ENCODE data around the gene NDUFS1. TPM values are rescaled to one million over a fixed set of nuclear protein-coding genes. Genes with fewer than 3 reads are reported as not detected.
"Not testable (repeated sequence)": the region's sequence is repeated elsewhere in the genome, so short reads cannot be mapped to it uniquely, and the experiment has no call there.

NDUFS1 gene
- total RNA-seq, 1 donor from 2014 or later: 47.3 TPM

DNA sequence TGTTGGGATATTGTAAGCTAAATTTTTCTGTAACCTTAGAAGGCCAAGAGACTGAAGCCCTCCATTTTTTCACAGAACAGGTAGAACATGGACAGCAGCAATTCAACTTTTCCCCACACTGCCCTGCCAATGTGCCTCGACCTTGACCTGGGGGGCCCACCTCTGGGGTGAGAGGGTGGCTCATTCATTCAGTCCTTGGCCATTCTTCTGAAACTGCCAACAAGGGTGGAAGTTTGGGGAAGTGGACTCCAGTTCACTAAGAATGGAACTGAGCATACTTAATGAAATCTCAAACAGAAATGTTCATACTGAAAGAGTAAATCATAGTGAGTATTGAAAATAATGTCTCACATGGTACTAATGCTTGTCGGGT lies 1.5 kb upstream of the NDUFS1 start:
- Mint-ChIP-seq H3K27ac (peak overlapping the region; percentile 97), H3K9me3 (no peaks in the 10 kb centered on the region), H3K4me1 (peaks cover 56% of the 10 kb centered on the region), H3K4me3 (peak overlapping the region; percentile 99), H3K27me3 (no peaks in the 10 kb centered on the region), H3K36me3 (ENCODE audit: low read depth) (peaks cover 60% of the 10 kb centered on the region)
- TF ChIP-seq CTCF (IDR thresholded peaks at IDR 0.05): no peak
- ChIA-PET POLR2A (interaction anchor here (0.9 to 3.1 kb wide), 5 partner anchors 10 to 454 kb away, joined by 4 to 25 read pairs (median 8); partner anchors contain the start of genes INO80D and ZDBF2), CTCF (interaction anchor here (0.7 kb wide), 1 partner anchor 121 kb away, joined by 3 read pairs; no protein-coding TSS in a partner anchor)
- ATAC-seq (ENCODE audit: low read depth): no peak
- no peak for DNase-seq
- intact Hi-C loops (cut with micrococcal nuclease): loop anchor here (10.0 kb wide), 1 partner anchor 1314 kb away; no protein-coding TSS in a partner anchor

DNA sequence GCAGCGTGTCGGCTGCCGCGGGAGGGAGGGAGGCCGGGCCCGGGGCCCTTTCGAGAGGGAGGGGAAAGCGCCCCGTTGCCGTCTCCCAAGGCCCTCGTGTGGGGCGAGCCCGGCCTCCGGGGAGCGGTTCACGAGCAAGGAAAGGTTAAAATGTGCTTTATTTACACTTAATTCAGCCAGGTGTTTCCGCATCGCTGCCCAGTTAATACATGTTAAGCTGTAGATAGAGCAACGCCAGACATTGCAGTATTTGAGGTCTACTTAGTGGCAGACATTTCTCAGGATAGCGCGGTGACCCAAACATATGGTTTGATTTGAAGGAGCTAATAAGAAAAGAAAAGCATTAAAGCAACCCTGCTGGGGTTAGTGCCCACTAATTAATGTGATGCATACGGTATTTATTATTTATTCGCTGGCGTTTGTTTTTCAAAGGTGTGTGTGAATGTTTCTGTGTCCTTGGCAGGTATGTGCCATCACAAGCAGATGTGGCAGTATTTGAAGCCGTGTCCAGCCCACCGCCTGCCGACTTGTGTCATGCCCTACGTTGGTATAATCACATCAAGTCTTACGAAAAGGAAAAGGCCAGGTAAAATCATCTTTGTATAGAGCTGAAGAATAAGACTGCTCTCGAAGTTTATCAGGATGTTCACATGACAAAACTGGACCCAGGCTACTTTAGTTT lies 1.0 kb upstream of the NDUFS1 start:
- Mint-ChIP-seq H3K9me3 (no peaks in the 10 kb centered on the region), H3K36me3 (ENCODE audit: low read depth) (peaks cover 58% of the 10 kb centered on the region), H3K27me3 (no peaks in the 10 kb centered on the region), H3K4me3 (peak overlapping the region; percentile 99), H3K27ac (peak overlapping the region; percentile 97), H3K4me1 (peaks cover 56% of the 10 kb centered on the region)
- no peak for TF ChIP-seq CTCF (IDR thresholded peaks at IDR 0.05)
- CTCF ChIA-PET: interaction anchor here (0.7 kb wide), 1 partner anchor 121 kb away, joined by 3 read pairs; no protein-coding TSS in a partner anchor
- DNase-seq: no peak
- no peak for ATAC-seq (ENCODE audit: low read depth)
- POLR2A ChIA-PET: interaction anchor here (0.9 to 3.1 kb wide), 6 partner anchors 10 to 453 kb away, joined by 4 to 25 read pairs (median 8); partner anchors contain the start of genes INO80D and ZDBF2
- intact Hi-C loops (cut with micrococcal nuclease): loop anchor here (10.0 kb wide), 1 partner anchor 1315 kb away; no protein-coding TSS in a partner anchor

- Mint-ChIP-seq H3K4me3 (peak overlapping the region; percentile 99), H3K9me3 (no peaks in the 10 kb centered on the region), H3K27ac (peak overlapping the region; percentile 97), H3K27me3 (no peaks in the 10 kb centered on the region), H3K4me1 (peaks cover 61% of the 10 kb centered on the region), H3K36me3 (ENCODE audit: low read depth) (peaks cover 54% of the 10 kb centered on the region)
- no peak for TF ChIP-seq CTCF (IDR thresholded peaks at IDR 0.05)
- ATAC-seq (ENCODE audit: low read depth) (peak; percentile 13), DNase-seq (no peak)
- intact Hi-C loops (cut with micrococcal nuclease): loop anchor here (1.0 to 10.0 kb wide), 9 partner anchors 72 to 1866 kb away; partner anchors contain the start of genes CCNYL1, FASTKD2, INO80D and MDH1B
- ChIA-PET POLR2A (interaction anchor here (0.8 to 3.1 kb wide), 5 partner anchors 73 to 606 kb away, joined by 4 to 25 read pairs (median 9); partner anchors contain the start of genes FASTKD2, INO80D, MDH1B and ZDBF2), CTCF (no interaction called here)
Observed at GRCh38 chr2:206158563-206159345, 490 bp downstream of the NDUFS1 start.

GRCh38 chr2:206157014-206157413 lies 2.2 kb downstream of the NDUFS1 start:
- CTCF ChIA-PET; H3K9me3 Mint-ChIP-seq; H3K27me3 Mint-ChIP-seq; H3K27ac Mint-ChIP-seq; ATAC-seq (ENCODE audit: low read depth); DNase-seq: not testable (repeated sequence)
- intact Hi-C loops (cut with micrococcal nuclease): loop anchor here (5.0 to 10.0 kb wide), 3 partner anchors 452 to 1868 kb away; partner anchors contain the start of genes CCNYL1 and PLEKHM3
- Mint-ChIP-seq H3K36me3 (ENCODE audit: low read depth) (peaks cover 37% of the 10 kb centered on the region), H3K4me3 (peak overlapping the region; percentile 28), H3K4me1 (peaks cover 44% of the 10 kb centered on the region)
- POLR2A ChIA-PET: interaction anchor here (0.9 to 1.9 kb wide), 2 partner anchors 70 to 71 kb away, joined by 3 to 9 read pairs; partner anchors contain the start of gene INO80D

GRCh38 chr2:206154197-206154596 lies 5.0 kb downstream of the NDUFS1 start:
- POLR2A ChIA-PET: no interaction called here
- CTCF ChIA-PET: interaction anchor here (0.6 to 1.2 kb wide), 3 partner anchors 10 to 217 kb away, joined by 3 to 4 read pairs (median 3); no protein-coding TSS in a partner anchor
- intact Hi-C loops (cut with micrococcal nuclease): loop anchor here (10.0 kb wide), 2 partner anchors 449 to 1871 kb away; partner anchors contain the start of gene PLEKHM3
- Mint-ChIP-seq H3K4me3 (no peak overlapping the region), H3K27ac (no peak overlapping the region), H3K27me3 (no peaks in the 10 kb centered on the region), H3K9me3 (no peaks in the 10 kb centered on the region), H3K36me3 (ENCODE audit: low read depth) (peaks cover 37% of the 10 kb centered on the region), H3K4me1 (peaks cover 25% of the 10 kb centered on the region)
- ATAC-seq (ENCODE audit: low read depth) (no peak), DNase-seq (no peak)
- no peak for TF ChIP-seq CTCF (IDR thresholded peaks at IDR 0.05)
